Body of pancreas (tissue), 4 donors: ENCODE data around the gene RAPGEF4. TPM values are rescaled to one million over a fixed set of nuclear protein-coding genes. Genes with fewer than 3 reads are reported as not detected.

Experiments used
- ATAC-seq: fragments of 150-250 bp; one replicate; pipeline ENCODE4 v1.9.1; 2016
- DNase-seq, 4 donors: peaks; one replicate each; pipeline ENCODE4 v3.0.0-alpha.2; 2019
- H3K27ac ChIP-seq, 4 donors: fragments of 200-600 bp; sonication (generic); 1 replicate in 3 of 4; 2 replicates in 1 of 4; pipeline versions ENCODE4 v1.5.1 to v1.6.1; 2016 to 2019; ENCODE audit warnings: mild to moderate bottlenecking in 1 of 4, mixed read lengths in 1 of 4, moderate library complexity in 1 of 4
- H3K27me3 ChIP-seq, 2 donors: fragments of 200-600 bp; sonication (generic); one replicate each; pipeline ENCODE4 v1.6.0; 2016; ENCODE audit warnings: mild to moderate bottlenecking in 1 of 2
- H3K36me3 ChIP-seq, 2 donors: fragments of 200-600 bp; sonication (generic); replicated peaks in 1 of 2; 2 replicates each; pipeline ENCODE4 v1.5.1; 2016; ENCODE audit warnings: low read depth in 2 of 2; ENCODE audit not compliant: insufficient read depth in 1 of 2
- H3K4me1 ChIP-seq: fragments of 200-600 bp; sonication (generic); one replicate; pipeline ENCODE4 v1.6.0; 2016
- H3K4me3 ChIP-seq, 2 donors: fragments of 200-600 bp; sonication (generic); 1 replicate in 1 of 2; 2 replicates in 1 of 2; pipeline ENCODE4 v1.5.1; 2016 to 2019
- H3K9me3 ChIP-seq, 3 donors: fragments of 200-600 bp; sonication (generic); 1 replicate in 2 of 3; 2 replicates in 1 of 3; pipeline ENCODE4 v1.5.1; 2016
- CTCF ChIP-seq, 7 experiments: fragments of 450-650 bp in 4 of 7; fragments of 200-600 bp in 3 of 7; sonication (generic) in 3 of 7; IDR thresholded peaks; one replicate each; pipeline ENCODE4 v1.5.1; 2016 to 2019; ENCODE audit warnings: antibody characterized with exemption in 7 of 7
- POLR2A ChIP-seq, 3 donors: fragments of 450-650 bp; IDR thresholded peaks; one replicate each; pipeline ENCODE4 v1.6.1; 2016; ENCODE audit warnings: antibody characterized with exemption in 3 of 3, mild to moderate bottlenecking in 2 of 3
- WGBS, 2 donors: methylation state at CpG; one replicate each; pipeline ENCODE4 v1.1.5; 2017; 5-methylcytosine and 5-hydroxymethylcytosine counted together
- intact Hi-C: fragments of 100-400 bp; cut with DNase I; formaldehyde crosslinking; loops from one replicate; pipeline ENCODE4 v1.15.1; 2023
- total RNA-seq, 2 donors: library from RNA; depleted of rRNA; stranded (reverse); fragments of >200 nt; gene quantifications; one replicate each; pipeline ENCODE4 v1.1.0, GENCODE V29; 2016

RAPGEF4 gene
- total RNA-seq, 2 donors from 2014 or later = 4.7 to 22.4 TPM

- H3K4me3 ChIP-seq = peak overlapping the region; percentile 8 to 56
- DNase-seq = no peak
- intact Hi-C loops = no loop called here
- H3K27me3 ChIP-seq = no peaks in the 10 kb centered on the region
- H3K9me3 ChIP-seq = no peaks in the 10 kb centered on the region
- TF ChIP-seq CTCF (IDR thresholded peaks at IDR 0.05) (no peak), POLR2A (IDR thresholded peaks at IDR 0.05) (no peak)
- peak; percentile 2 for ATAC-seq
- peak overlapping the region; percentile 84 to 91 (median 88) for H3K27ac ChIP-seq
- no peaks in the 10 kb centered on the region for H3K36me3 ChIP-seq
- peaks cover 17% of the 10 kb centered on the region for H3K4me1 ChIP-seq
- 7 to 18% methylated on average over 13 to 25 of the region's 25 CpGs for WGBS, 2 donors
Measured at GRCh38 chr2:173075056-173075780, 339.6 kb downstream of the RAPGEF4 start.

- Histone ChIP-seq H3K4me1 (peaks cover 17% of the 10 kb centered on the region), H3K27me3 (no peaks in the 10 kb centered on the region), H3K9me3 (no peaks in the 10 kb centered on the region), H3K36me3 (no peaks in the 10 kb centered on the region), H3K27ac (peak within 1 kb of the TSS; percentile 84 to 91 (median 88)), H3K4me3 (peak within 1 kb of the TSS; percentile 18 to 56)
- ATAC-seq = peak; percentile 83
- 0 to 1% methylated on average over 19 to 82 of the region's 106 CpGs for WGBS, 2 donors
- peak; percentile 70 to 76 (median 74) for DNase-seq
- TF ChIP-seq CTCF (IDR thresholded peaks at IDR 0.05) (peak in 6 of 7 experiments; percentile 7 to 54 (median 30)), POLR2A (IDR thresholded peaks at IDR 0.05) (peak; percentile 43 to 55 (median 49))
- intact Hi-C loops = no loop called here
Measured at GRCh38 chr2:173075781-173076580, 340.3 kb downstream of the RAPGEF4 start, which contains the start of gene MAP3K20. Gene MAP3K20 (plus strand): TSS chr2:173075846. CDS start chr2:173091032, 15,186 bp downstream.

- Histone ChIP-seq H3K27ac (peak overlapping the region; percentile 84 to 91 (median 88)), H3K27me3 (no peaks in the 10 kb centered on the region), H3K9me3 (no peaks in the 10 kb centered on the region), H3K4me3 (peak overlapping the region; percentile 18 to 56), H3K4me1 (peaks cover 17% of the 10 kb centered on the region), H3K36me3 (no peaks in the 10 kb centered on the region)
- WGBS, 2 donors = 4 to 5% methylated on average over 27 of the region's 27 CpGs
- ATAC-seq = peak; percentile 28
- intact Hi-C loops = no loop called here
- peak in 2 of 3 donors; percentile 25 to 28 for TF ChIP-seq POLR2A (IDR thresholded peaks at IDR 0.05)
- TF ChIP-seq CTCF (IDR thresholded peaks at IDR 0.05) = no peak
- peak; percentile 30 to 52 (median 39) for DNase-seq
Measured at GRCh38 chr2:173076581-173077345, 341.1 kb downstream of the RAPGEF4 start.

GRCh38 chr2:173077506-173078177 is 342.0 kb downstream of the RAPGEF4 start:
- Histone ChIP-seq H3K36me3 (no peaks in the 10 kb centered on the region), H3K4me3 (no peak overlapping the region), H3K9me3 (no peaks in the 10 kb centered on the region), H3K4me1 (peaks cover 17% of the 10 kb centered on the region), H3K27ac (peak overlapping the region in 1 of 4 donors; percentile 91), H3K27me3 (no peaks in the 10 kb centered on the region)
- no peak for DNase-seq
- intact Hi-C loops = no loop called here
- 11 to 14% methylated on average over 5 of the region's 5 CpGs for WGBS, 2 donors
- TF ChIP-seq POLR2A (IDR thresholded peaks at IDR 0.05) (no peak), CTCF (IDR thresholded peaks at IDR 0.05) (no peak)
- ATAC-seq = no peak
